Spleen (tissue), 7 donors: ENCODE data around the gene MED13L.

ENCODE experiments used
- CTCF ChIP-seq, 11 experiments: fragments of 200-600 bp in 7 of 11; fragments of 450-650 bp in 4 of 11; sonication (generic) in 4 of 11; IDR thresholded peaks in 8 of 11; conservative IDR thresholded peaks in 3 of 11; 1 replicate in 7 of 11; 2 replicates in 4 of 11; pipeline versions ENCODE4 v1.4.0 to v1.8.0; 2016 to 2021; ENCODE audit warnings: antibody characterized with exemption in 11 of 11, inconsistent platforms in 4 of 11, mild to moderate bottlenecking in 1 of 11
- POLR2A ChIP-seq, 3 donors: fragments of 450-650 bp; IDR thresholded peaks; one replicate each; pipeline ENCODE4 v1.5.1; 2017; ENCODE audit warnings: antibody characterized with exemption in 3 of 3, mild to moderate bottlenecking in 1 of 3
- POLR2AphosphoS5 ChIP-seq, 3 donors: sonication (generic); formaldehyde crosslinking; IDR thresholded peaks; one replicate each; pipeline ENCODE4 v1.5.1; 2017; ENCODE audit warnings: antibody characterized with exemption in 3 of 3
- donor health status: DM: no; HTN: no; CAD: no; lungs with moderate emphysema.
- donor health status: DM: no; HTN: no; CAD: no.
- donor health status: DM: no; HTN: no; CAD: no.

- TF ChIP-seq CTCF (IDR thresholded peaks at IDR 0.05 in 8 of 11, conservative IDR thresholded peaks at IDR 0.05 in 3 of 11) (no peak), POLR2AphosphoS5 (IDR thresholded peaks at IDR 0.05) (no peak), POLR2A (IDR thresholded peaks at IDR 0.05) (no peak)
These were observed 170.6 kb downstream of the MED13L start for GRCh38 chr12:116106870-116107269.
